Omental fat pad (tissue), 4 donors: Measurements from ENCODE around the gene EIF5. TPM values are rescaled to one million over a fixed set of nuclear protein-coding genes. Genes with fewer than 3 reads are reported as not detected.

Experiments
- ATAC-seq: fragments of 150-250 bp; one replicate; pipeline ENCODE4 v1.9.1; 2016; ENCODE audit warnings: mild to moderate bottlenecking, moderate library complexity; ENCODE audit not compliant: low FRiP score
- DNase-seq: peaks from one replicate; pipeline ENCODE4 v3.0.0-alpha.2; 2019; ENCODE audit warnings: low spot score
- CTCF ChIP-seq, 3 donors: fragments of 450-650 bp; IDR thresholded peaks; one replicate each; pipeline ENCODE4 v1.5.1; 2016 to 2017; ENCODE audit warnings: antibody characterized with exemption in 3 of 3, mild to moderate bottlenecking in 3 of 3, moderate library complexity in 2 of 3
- total RNA-seq, 4 donors: library from RNA; depleted of rRNA; stranded (reverse); fragments of >200 nt; gene quantifications; one replicate each; pipeline ENCODE4 v1.1.0, GENCODE V29; 2016

Gene EIF5
- total RNA-seq, 4 donors from 2014 or later: 157 to 399 (median 292) TPM

- no peak for TF ChIP-seq CTCF (IDR thresholded peaks at IDR 0.05)
- no peak for DNase-seq
- ATAC-seq: no peak
Measured at GRCh38 chr14:103384450-103385151, 50.6 kb downstream of the EIF5 start.

DNA sequence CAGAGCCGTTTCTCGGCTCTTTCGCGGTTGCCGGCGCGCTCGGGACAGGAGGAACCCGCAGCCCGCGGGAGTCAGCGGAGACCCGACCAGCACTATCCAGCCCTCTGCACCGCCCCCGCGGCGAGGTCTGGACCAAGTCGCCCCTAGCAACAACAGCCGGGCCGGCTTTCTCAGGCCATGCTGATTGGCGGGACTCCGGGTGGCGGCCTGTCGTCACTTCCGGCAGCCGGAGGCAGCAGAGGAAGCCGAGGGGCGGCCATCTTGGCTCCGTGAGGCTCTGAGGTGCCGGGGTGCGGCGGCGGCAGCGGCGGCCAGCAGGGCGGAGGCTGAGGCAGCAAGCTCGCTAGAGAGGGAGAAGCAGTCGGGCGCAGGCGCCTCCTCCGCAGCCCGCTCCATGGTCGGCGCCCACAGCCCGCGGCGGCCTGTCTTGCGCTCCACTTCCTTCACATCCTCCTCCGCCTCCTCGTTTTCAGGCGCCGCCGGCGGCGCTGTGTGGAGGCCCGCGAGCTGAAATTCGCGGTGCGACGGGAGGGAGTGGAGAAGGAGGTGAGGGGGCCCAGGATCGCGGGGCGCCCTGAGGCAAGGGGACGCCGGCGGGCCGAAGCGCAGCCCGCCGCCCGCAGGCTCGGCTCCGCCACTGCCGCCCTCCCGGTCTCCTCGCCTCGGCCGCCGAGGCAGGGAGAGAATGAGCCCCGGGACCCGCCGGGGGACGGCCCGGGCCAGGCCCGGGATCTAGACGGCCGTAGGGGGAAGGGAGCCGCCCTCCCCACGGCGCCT, 51.3 kb downstream of the EIF5 start, which contains the start of gene MARK3:
MARK3 (plus strand) TSS at position 264 of the 777 bp plus-strand sequence. CDS start 615 bp downstream, outside the sequence.
- no peak for TF ChIP-seq CTCF (IDR thresholded peaks at IDR 0.05)
- DNase-seq (peak; percentile 93), ATAC-seq (peak; percentile 94)

- ATAC-seq: peak; percentile 18
- no peak for TF ChIP-seq CTCF (IDR thresholded peaks at IDR 0.05)
- no peak for DNase-seq
Measured at GRCh38 chr14:103385929-103386712, 52.1 kb downstream of the EIF5 start.

- ATAC-seq: no peak
- no peak for DNase-seq
- no peak for TF ChIP-seq CTCF (IDR thresholded peaks at IDR 0.05)
Measured at GRCh38 chr14:103386713-103387329, 52.8 kb downstream of the EIF5 start.

- TF ChIP-seq CTCF (IDR thresholded peaks at IDR 0.05): no peak
- ATAC-seq (no peak), DNase-seq (no peak)
Measured at GRCh38 chr14:103388664-103389063, 54.6 kb downstream of the EIF5 start.

GRCh38 chr14:103390605-103391004, 56.6 kb downstream of the EIF5 start:
- DNase-seq (no peak), ATAC-seq (no peak)
- no peak for TF ChIP-seq CTCF (IDR thresholded peaks at IDR 0.05)
